ENCODE results near the gene TIFAB.

GRCh38 chr5:135450952-135451351 lies 1.2 kb downstream of the TIFAB start:
- no peak for TF ChIP-seq CTCF (IDR thresholded peaks at IDR 0.05)
- no peak for TF ChIP-seq POLR2A (IDR thresholded peaks at IDR 0.05)
- TF ChIP-seq EP300 (IDR thresholded peaks at IDR 0.05), result no peak

Data from sigmoid colon (tissue), 4 donors.